Adrenal gland (tissue), 5 donors: ENCODE measurements around the gene SEMA6A.

Source experiments
- POLR2A ChIP-seq, 2 donors: fragments of 450-650 bp; IDR thresholded peaks; one replicate each; pipeline ENCODE4 v1.6.1; 2017; ENCODE audit warnings: antibody characterized with exemption in 2 of 2, mild to moderate bottlenecking in 2 of 2, moderate library complexity in 1 of 2
- TF ChIP-seq, protein P1 (sequence below), 6 experiments: fragments of 450-650 bp in 4 of 6; fragments of 200-600 bp in 2 of 6; sonication (generic) in 1 of 6; IDR thresholded peaks; 1 replicate in 5 of 6; 2 replicates in 1 of 6; pipeline versions ENCODE4 v1.5.1 to v1.8.0; 2016 to 2021; ENCODE audit warnings: antibody characterized with exemption in 6 of 6, mild to moderate bottlenecking in 2 of 6, moderate library complexity in 1 of 6
- donor health status: DM: no; HTN: no; CAD: no.

DNA sequence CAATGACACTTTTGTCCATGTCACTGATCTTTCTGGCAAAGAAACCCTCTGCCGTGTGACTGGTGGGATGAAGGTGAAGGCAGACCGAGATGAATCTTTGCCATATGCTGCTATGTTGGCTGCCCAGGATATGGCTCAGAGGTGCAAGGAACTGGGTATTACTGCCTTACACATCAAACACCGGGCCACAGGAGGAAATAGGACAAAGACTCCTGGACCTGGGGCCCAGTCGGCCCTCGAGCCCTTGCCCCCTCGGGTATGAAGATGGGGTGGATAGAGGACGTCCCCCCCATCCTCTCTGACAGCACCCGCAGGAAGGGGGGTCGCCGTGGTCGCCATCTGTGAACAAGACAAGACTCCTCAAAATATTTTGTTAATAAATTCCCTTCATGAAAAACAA is 12.0 kb downstream of the SEMA6A start:
- TF ChIP-seq, protein P1, sequence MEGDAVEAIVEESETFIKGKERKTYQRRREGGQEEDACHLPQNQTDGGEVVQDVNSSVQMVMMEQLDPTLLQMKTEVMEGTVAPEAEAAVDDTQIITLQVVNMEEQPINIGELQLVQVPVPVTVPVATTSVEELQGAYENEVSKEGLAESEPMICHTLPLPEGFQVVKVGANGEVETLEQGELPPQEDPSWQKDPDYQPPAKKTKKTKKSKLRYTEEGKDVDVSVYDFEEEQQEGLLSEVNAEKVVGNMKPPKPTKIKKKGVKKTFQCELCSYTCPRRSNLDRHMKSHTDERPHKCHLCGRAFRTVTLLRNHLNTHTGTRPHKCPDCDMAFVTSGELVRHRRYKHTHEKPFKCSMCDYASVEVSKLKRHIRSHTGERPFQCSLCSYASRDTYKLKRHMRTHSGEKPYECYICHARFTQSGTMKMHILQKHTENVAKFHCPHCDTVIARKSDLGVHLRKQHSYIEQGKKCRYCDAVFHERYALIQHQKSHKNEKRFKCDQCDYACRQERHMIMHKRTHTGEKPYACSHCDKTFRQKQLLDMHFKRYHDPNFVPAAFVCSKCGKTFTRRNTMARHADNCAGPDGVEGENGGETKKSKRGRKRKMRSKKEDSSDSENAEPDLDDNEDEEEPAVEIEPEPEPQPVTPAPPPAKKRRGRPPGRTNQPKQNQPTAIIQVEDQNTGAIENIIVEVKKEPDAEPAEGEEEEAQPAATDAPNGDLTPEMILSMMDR (IDR thresholded peaks at IDR 0.05), result no peak
- TF ChIP-seq POLR2A (IDR thresholded peaks at IDR 0.05), result no peak
